Measurements from ENCODE around the gene ATF7IP2. TPM values are rescaled to one million over a fixed set of nuclear protein-coding genes. Genes with fewer than 3 reads are reported as not detected.

ATF7IP2 gene
- total and polyA plus RNA-seq, 2 donors = 40.0 to 73.8 TPM

- Histone ChIP-seq H3K4me3 (ENCODE audit: low read length in 2 of 2) (no peak overlapping the region), H3K27ac (ENCODE audit: low read depth in 1 of 2, low read length in 1 of 2) (no peak overlapping the region), H3K9me3 (ENCODE audit: control insufficient read depth in 2 of 2, insufficient read depth in 1 of 2, low read length in 1 of 2) (no peaks in the 10 kb centered on the region), H3K27me3 (ENCODE audit: control insufficient read depth in 2 of 2, insufficient read depth in 1 of 2, low read length in 1 of 2) (no peaks in the 10 kb centered on the region), H3K4me1 (ENCODE audit: control insufficient read depth in 2 of 2, insufficient read depth in 2 of 2, low read length in 2 of 2) (no peaks in the 10 kb centered on the region), H3K36me3 (ENCODE audit: control insufficient read depth in 2 of 2, insufficient read depth in 2 of 2, low read length in 1 of 2) (no peaks in the 10 kb centered on the region)
- WGBS = 93% methylated on average over 2 of the region's 2 CpGs
- DNase-seq (ENCODE audit: low read depth in 6 of 9, low spot score in 9 of 9) = no peak
Measured at GRCh38 chr16:10368969-10369551, 16.8 kb upstream of the ATF7IP2 start.

GRCh38 chr16:10370096-10370726 lies 15.7 kb upstream of the ATF7IP2 start:
- Histone ChIP-seq H3K27me3 (ENCODE audit: control insufficient read depth in 2 of 2, insufficient read depth in 1 of 2, low read length in 1 of 2) (no peaks in the 10 kb centered on the region), H3K9me3 (ENCODE audit: control insufficient read depth in 2 of 2, insufficient read depth in 1 of 2, low read length in 1 of 2) (no peaks in the 10 kb centered on the region), H3K27ac (ENCODE audit: low read depth in 1 of 2, low read length in 1 of 2) (no peak overlapping the region), H3K4me3 (ENCODE audit: low read length in 2 of 2) (no peak overlapping the region), H3K36me3 (ENCODE audit: control insufficient read depth in 2 of 2, insufficient read depth in 2 of 2, low read length in 1 of 2) (no peaks in the 10 kb centered on the region), H3K4me1 (ENCODE audit: control insufficient read depth in 2 of 2, insufficient read depth in 2 of 2, low read length in 2 of 2) (no peaks in the 10 kb centered on the region)
- WGBS = 70% methylated on average over 4 of the region's 4 CpGs
- no peak for DNase-seq (ENCODE audit: low read depth in 6 of 9, low spot score in 9 of 9)

GRCh38 chr16:10371592-10371991 lies 14.3 kb upstream of the ATF7IP2 start:
- WGBS = 96% methylated on average over 2 of the region's 2 CpGs

GRCh38 chr16:10373556-10373955 lies 12.3 kb upstream of the ATF7IP2 start:
- Histone ChIP-seq H3K27ac (ENCODE audit: low read depth in 1 of 2, low read length in 1 of 2) (no peak overlapping the region), H3K27me3 (ENCODE audit: control insufficient read depth in 2 of 2, insufficient read depth in 1 of 2, low read length in 1 of 2) (no peaks in the 10 kb centered on the region), H3K4me1 (ENCODE audit: control insufficient read depth in 2 of 2, insufficient read depth in 2 of 2, low read length in 2 of 2) (no peaks in the 10 kb centered on the region), H3K4me3 (ENCODE audit: low read length in 2 of 2) (no peak overlapping the region), H3K9me3 (ENCODE audit: control insufficient read depth in 2 of 2, insufficient read depth in 1 of 2, low read length in 1 of 2) (no peaks in the 10 kb centered on the region), H3K36me3 (ENCODE audit: control insufficient read depth in 2 of 2, insufficient read depth in 2 of 2, low read length in 1 of 2) (no peaks in the 10 kb centered on the region)
- no peak for DNase-seq (ENCODE audit: low read depth in 6 of 9, low spot score in 9 of 9)
- 94% methylated on average over 1 of the region's 1 CpG for WGBS

More at GRCh38 chr16:10371592-10371991, 14.3 kb upstream of the ATF7IP2 start:
- Histone ChIP-seq H3K27me3 (ENCODE audit: control insufficient read depth in 2 of 2, insufficient read depth in 1 of 2, low read length in 1 of 2) (no peaks in the 10 kb centered on the region), H3K27ac (ENCODE audit: low read depth in 1 of 2, low read length in 1 of 2) (no peak overlapping the region), H3K9me3 (ENCODE audit: control insufficient read depth in 2 of 2, insufficient read depth in 1 of 2, low read length in 1 of 2) (no peaks in the 10 kb centered on the region), H3K4me1 (ENCODE audit: control insufficient read depth in 2 of 2, insufficient read depth in 2 of 2, low read length in 2 of 2) (no peaks in the 10 kb centered on the region), H3K4me3 (ENCODE audit: low read length in 2 of 2) (no peak overlapping the region), H3K36me3 (ENCODE audit: control insufficient read depth in 2 of 2, insufficient read depth in 2 of 2, low read length in 1 of 2) (no peaks in the 10 kb centered on the region)
- DNase-seq (ENCODE audit: low read depth in 6 of 9, low spot score in 9 of 9) = no peak

- no peak overlapping the region for H3K4me3 ChIP-seq (ENCODE audit: low read length in 2 of 2)
- WGBS = 85% methylated on average over 1 of the region's 1 CpG
- no peak for DNase-seq (ENCODE audit: low read depth in 6 of 9, low spot score in 9 of 9)
- no peaks in the 10 kb centered on the region for H3K27me3 ChIP-seq (ENCODE audit: control insufficient read depth in 2 of 2, insufficient read depth in 1 of 2, low read length in 1 of 2)
- H3K27ac ChIP-seq (ENCODE audit: low read depth in 1 of 2, low read length in 1 of 2) = no peak overlapping the region
- H3K36me3 ChIP-seq (ENCODE audit: control insufficient read depth in 2 of 2, insufficient read depth in 2 of 2, low read length in 1 of 2) = no peaks in the 10 kb centered on the region
- H3K9me3 ChIP-seq (ENCODE audit: control insufficient read depth in 2 of 2, insufficient read depth in 1 of 2, low read length in 1 of 2) = no peaks in the 10 kb centered on the region
- H3K4me1 ChIP-seq (ENCODE audit: control insufficient read depth in 2 of 2, insufficient read depth in 2 of 2, low read length in 2 of 2) = no peaks in the 10 kb centered on the region
Measured at GRCh38 chr16:10376229-10376628, 9.6 kb upstream of the ATF7IP2 start.

- DNase-seq (ENCODE audit: low read depth in 6 of 9, low spot score in 9 of 9) = no peak
- Histone ChIP-seq H3K36me3 (ENCODE audit: control insufficient read depth in 2 of 2, insufficient read depth in 2 of 2, low read length in 1 of 2) (no peaks in the 10 kb centered on the region), H3K9me3 (ENCODE audit: control insufficient read depth in 2 of 2, insufficient read depth in 1 of 2, low read length in 1 of 2) (peaks cover 0 to 11% of the 10 kb centered on the region in 2 donors), H3K4me1 (ENCODE audit: control insufficient read depth in 2 of 2, insufficient read depth in 2 of 2, low read length in 2 of 2) (peaks cover 0 to 7% of the 10 kb centered on the region in 2 donors), H3K4me3 (ENCODE audit: low read length in 2 of 2) (no peak overlapping the region), H3K27me3 (ENCODE audit: control insufficient read depth in 2 of 2, insufficient read depth in 1 of 2, low read length in 1 of 2) (no peaks in the 10 kb centered on the region), H3K27ac (ENCODE audit: low read depth in 1 of 2, low read length in 1 of 2) (no peak overlapping the region)
- WGBS = 94% methylated on average over 3 of the region's 3 CpGs
Measured at GRCh38 chr16:10383626-10384025, 2.2 kb upstream of the ATF7IP2 start.

GRCh38 chr16:10386517-10387100 lies 748 bp downstream of the ATF7IP2 start:
- 24% methylated on average over 14 of the region's 14 CpGs for WGBS

GRCh38 chr16:10387188-10387617 lies 1.3 kb downstream of the ATF7IP2 start:
- Histone ChIP-seq H3K27me3 (ENCODE audit: control insufficient read depth in 2 of 2, insufficient read depth in 1 of 2, low read length in 1 of 2) (no peaks in the 10 kb centered on the region), H3K27ac (ENCODE audit: low read depth in 1 of 2, low read length in 1 of 2) (no peak overlapping the region), H3K9me3 (ENCODE audit: control insufficient read depth in 2 of 2, insufficient read depth in 1 of 2, low read length in 1 of 2) (peaks cover 0 to 11% of the 10 kb centered on the region in 2 donors), H3K4me3 (ENCODE audit: low read length in 2 of 2) (peak overlapping the region; percentile 83 to 97), H3K4me1 (ENCODE audit: control insufficient read depth in 2 of 2, insufficient read depth in 2 of 2, low read length in 2 of 2) (peaks cover 6 to 7% of the 10 kb centered on the region in 2 donors), H3K36me3 (ENCODE audit: control insufficient read depth in 2 of 2, insufficient read depth in 2 of 2, low read length in 1 of 2) (peaks cover 0 to 2% of the 10 kb centered on the region in 2 donors)
- WGBS = 74% methylated on average over 5 of the region's 5 CpGs
- DNase-seq (ENCODE audit: low read depth in 6 of 9, low spot score in 9 of 9) = peak in 2 of 9 donors; percentile 16 to 38

More at GRCh38 chr16:10386517-10387100, 748 bp downstream of the ATF7IP2 start:
- DNase-seq (ENCODE audit: low read depth in 6 of 9, low spot score in 9 of 9) = peak in 6 of 9 donors; percentile 15 to 69 (median 44)
- Histone ChIP-seq H3K4me1 (ENCODE audit: control insufficient read depth in 2 of 2, insufficient read depth in 2 of 2, low read length in 2 of 2) (peaks cover 6 to 11% of the 10 kb centered on the region in 2 donors), H3K9me3 (ENCODE audit: control insufficient read depth in 2 of 2, insufficient read depth in 1 of 2, low read length in 1 of 2) (peaks cover 0 to 11% of the 10 kb centered on the region in 2 donors), H3K36me3 (ENCODE audit: control insufficient read depth in 2 of 2, insufficient read depth in 2 of 2, low read length in 1 of 2) (no peaks in the 10 kb centered on the region), H3K4me3 (ENCODE audit: low read length in 2 of 2) (peak overlapping the region; percentile 83 to 97), H3K27ac (ENCODE audit: low read depth in 1 of 2, low read length in 1 of 2) (peak overlapping the region; percentile 84 to 88), H3K27me3 (ENCODE audit: control insufficient read depth in 2 of 2, insufficient read depth in 1 of 2, low read length in 1 of 2) (no peaks in the 10 kb centered on the region)

- H3K9me3 ChIP-seq (ENCODE audit: control insufficient read depth in 2 of 2, insufficient read depth in 1 of 2, low read length in 1 of 2) = peaks cover 0 to 11% of the 10 kb centered on the region in 2 donors
- H3K27ac ChIP-seq (ENCODE audit: low read depth in 1 of 2, low read length in 1 of 2) = no peak overlapping the region
- no peaks in the 10 kb centered on the region for H3K27me3 ChIP-seq (ENCODE audit: control insufficient read depth in 2 of 2, insufficient read depth in 1 of 2, low read length in 1 of 2)
- DNase-seq (ENCODE audit: low read depth in 6 of 9, low spot score in 9 of 9) = no peak
- H3K36me3 ChIP-seq (ENCODE audit: control insufficient read depth in 2 of 2, insufficient read depth in 2 of 2, low read length in 1 of 2) = peaks cover 0 to 2% of the 10 kb centered on the region in 2 donors
- 74% methylated on average over 5 of the region's 5 CpGs for WGBS
- H3K4me3 ChIP-seq (ENCODE audit: low read length in 2 of 2) = no peak overlapping the region
- H3K4me1 ChIP-seq (ENCODE audit: control insufficient read depth in 2 of 2, insufficient read depth in 2 of 2, low read length in 2 of 2) = peaks cover 6% of the 10 kb centered on the region in 2 donors
Measured at GRCh38 chr16:10388988-10389387, 3.1 kb downstream of the ATF7IP2 start.

Measured in thymus (tissue), 11 donors.